ENCODE results near the gene PKN2. TPM values are rescaled to one million over a fixed set of nuclear protein-coding genes. Genes with fewer than 3 reads are reported as not detected.
A peak's percentile ranks its signal among the peaks of the same experiment; 100 is the strongest.

Gene PKN2
- total and polyA plus RNA-seq, 2 of the 4 experiments (the other 2 are of a cell fraction), result 12.7 to 22.2 TPM

GRCh38 chr1:88803444-88803843 lies 119.4 kb downstream of the PKN2 start:
- WGBS, 2 experiments (ENCODE audit: extremely low coverage in 2 of 2, insufficient read length in 1 of 2), result no CpG with 5 or more reads among the region's 5 CpGs
- intact Hi-C loops (cut with micrococcal nuclease), result no loop called here
- in situ Hi-C loops (cut with MboI; ENCODE audit: low sequenced_read_pairs), result no loop called here

More at GRCh38 chr1:88803444-88803843, 119.4 kb downstream of the PKN2 start:
- H2BK120ac ChIP-seq (ENCODE audit: low read depth, low read length), result no peak overlapping the region
- H4K91ac ChIP-seq (ENCODE audit: insufficient read depth, low read depth, low read length), result no peak overlapping the region
- TF ChIP-seq MAFK (IDR thresholded peaks at IDR 0.05; ENCODE audit: low read depth, low read length) (peak; percentile 78), RCOR1 (IDR thresholded peaks at IDR 0.05; ENCODE audit: insufficient replicate concordance, low read length) (no peak)
- no peak overlapping the region for H3K4me2 ChIP-seq (ENCODE audit: low read depth, low read length)
- H3K18ac ChIP-seq (ENCODE audit: low read depth, low read length), result no peak overlapping the region
- no peak overlapping the region for H4K8ac ChIP-seq (ENCODE audit: low read depth in 2 of 2, low read length in 2 of 2)
- H2AFZ ChIP-seq (replicated peaks; ENCODE audit: low read length, poor library complexity), result no peak overlapping the region
- peaks cover 8 to 12% of the 10 kb centered on the region in 2 experiments; a peak in 2 of 4 replicates for H3K79me1 ChIP-seq (ENCODE audit: low read depth in 1 of 2, low read length in 2 of 2)
- ChIA-PET CTCF (no interaction called here), POLR2A (ENCODE audit: unreplicated experiment) (no interaction called here)
- no peak overlapping the region for H3K14ac ChIP-seq (replicated peaks; ENCODE audit: low read depth, low read length)
- no peak overlapping the region for H3K4ac ChIP-seq (ENCODE audit: low read depth, low read length)
- no peak overlapping the region for H3K56ac ChIP-seq (ENCODE audit: extremely low read depth, insufficient read depth, low read length)
- H2BK5ac ChIP-seq (ENCODE audit: low read depth, low read length, poor library complexity, severe bottlenecking), result peak overlapping the region; percentile 98
- no peaks in the 10 kb centered on the region for H3K27me3 ChIP-seq (ENCODE audit: control insufficient read depth, insufficient read depth, low read length)
- ATAC-seq (ENCODE audit: low read depth) (no peak), DNase-seq (no peak)
- H3K9ac ChIP-seq (ENCODE audit: low read depth, low read length), result no peak overlapping the region
- no peak overlapping the region for H2AK5ac ChIP-seq (ENCODE audit: low read depth, low read length)
- no TSS peak for BruUV-seq (replicated peaks)
- H3K4me1 ChIP-seq (ENCODE audit: control insufficient read depth, insufficient read depth, low read length), result peaks cover 3% of the 10 kb centered on the region; the same call in 1 of the 2 replicates
- peaks cover 22% of the 10 kb centered on the region for H3K36me3 ChIP-seq (ENCODE audit: control insufficient read depth, insufficient read depth, low read length)
- H3K23ac ChIP-seq (ENCODE audit: low read depth, low read length), result no peak overlapping the region
- H2BK15ac ChIP-seq (ENCODE audit: low read depth, low read length), result no peak overlapping the region
- no peaks in the 10 kb centered on the region; the same call in 1 of the 2 replicates for H3K9me1 ChIP-seq (ENCODE audit: insufficient read depth, low read length)
- no peak overlapping the region for H3K27ac ChIP-seq (ENCODE audit: insufficient read depth, low read length)
- H3K9me3 ChIP-seq (ENCODE audit: control insufficient read depth, insufficient read depth, low read length), result peaks cover 6% of the 10 kb centered on the region
- no peak overlapping the region for H3K4me3 ChIP-seq (ENCODE audit: insufficient read depth, low read depth, low read length)
- H2BK20ac ChIP-seq (ENCODE audit: low read depth, low read length), result no peak overlapping the region
- H4K20me1 ChIP-seq (ENCODE audit: insufficient read depth, low read length), result no peaks in the 10 kb centered on the region
- H4K5ac ChIP-seq (ENCODE audit: low read depth, low read length), result no peak overlapping the region
- no peak overlapping the region for H2AK9ac ChIP-seq (replicated peaks; ENCODE audit: low read depth, low read length, poor library complexity)
- dilution Hi-C loops (cut with HindIII; ENCODE audit: low sequenced_read_pairs, unreplicated experiment), result no loop called here
